DND-41 (cell line): ENCODE results near the gene C16orf74.

Experiments used
- ATAC-seq: fragments of 200-7000 bp; cut with Tn5 transposase; 3 replicates; pipeline ENCODE4 v1.9.1; 2021; ENCODE audit warnings: low read depth; ENCODE audit not compliant: insufficient read depth
- DNase-seq: peaks from one replicate; pipeline ENCODE4 v3.0.0-alpha.2; 2020
- H2AFZ ChIP-seq: 2 replicates; pipeline ENCODE4 v1.6.0; 2012; ENCODE audit warnings: low read depth, low read length
- H3K27ac ChIP-seq: 2 replicates; pipeline ENCODE4 v1.5.1; 2012; ENCODE audit warnings: low read length, inconsistent platforms
- H3K27me3 ChIP-seq: fragments of 200-600 bp; sonication (generic); 2 replicates; pipeline ENCODE4 v1.6.0; 2012; ENCODE audit warnings: low read length, mild to moderate bottlenecking, inconsistent platforms; ENCODE audit not compliant: insufficient read depth, poor library complexity
- H3K36me3 ChIP-seq: 2 replicates; pipeline ENCODE4 v1.5.1; 2012; ENCODE audit warnings: low read length, inconsistent platforms; ENCODE audit not compliant: insufficient read depth
- H3K4me1 ChIP-seq: 2 replicates; pipeline ENCODE4 v1.5.1; 2012; ENCODE audit warnings: mild to moderate bottlenecking, low read length; ENCODE audit not compliant: insufficient read depth
- H3K4me2 ChIP-seq: 2 replicates; pipeline ENCODE4 v1.6.0; 2012; ENCODE audit warnings: mild to moderate bottlenecking, moderate library complexity, low read length, inconsistent platforms; ENCODE audit not compliant: insufficient read depth
- H3K4me3 ChIP-seq, 2 experiments: fragments of 200-600 bp in 1 of 2; shearing (Covaris generic) in 1 of 2; 2 replicates each; pipeline ENCODE4 v1.5.1; 2012 to 2016; ENCODE audit warnings: inconsistent platforms in 2 of 2, low read length in 2 of 2, mild to moderate bottlenecking in 2 of 2, low read depth in 1 of 2, moderate library complexity in 1 of 2
- H3K79me2 ChIP-seq: 2 replicates; pipeline ENCODE4 v1.6.0; 2012; ENCODE audit warnings: low read length, inconsistent platforms; ENCODE audit not compliant: insufficient read depth
- H3K9ac ChIP-seq: 2 replicates; pipeline ENCODE4 v1.6.0; 2012; ENCODE audit warnings: low read depth, mild to moderate bottlenecking, inconsistent platforms, low read length, moderate library complexity
- H3K9me3 ChIP-seq: 2 replicates; pipeline ENCODE4 v1.5.1; 2012; ENCODE audit warnings: low read length, moderate library complexity, mild to moderate bottlenecking, inconsistent platforms; ENCODE audit not compliant: insufficient read depth, severe bottlenecking
- H4K20me1 ChIP-seq: 2 replicates; pipeline ENCODE4 v1.6.0; 2012; ENCODE audit warnings: low read length; ENCODE audit not compliant: insufficient read depth
- CTCF ChIP-seq: IDR thresholded peaks from 2 replicates; pipeline ENCODE4 v1.5.1; 2012; ENCODE audit warnings: borderline replicate concordance, low read length, moderate library complexity, mild to moderate bottlenecking; ENCODE audit not compliant: poor library complexity, severe bottlenecking; ENCODE audit errors: extremely low read depth
- EZH2 ChIP-seq: IDR thresholded peaks from 3 replicates; pipeline ENCODE4 v1.6.1; 2012; ENCODE audit warnings: borderline replicate concordance, low read depth, mild to moderate bottlenecking, moderate library complexity, low read length, inconsistent platforms; ENCODE audit not compliant: severe bottlenecking

The C16orf74 gene

GRCh38 chr16:85718682-85719081 is 32.2 kb downstream of the C16orf74 start:
- no peaks in the 10 kb centered on the region for H3K4me1 ChIP-seq
- H3K27me3 ChIP-seq: peaks cover 24% of the 10 kb centered on the region
- TF ChIP-seq CTCF: peak; percentile 2
- TF ChIP-seq EZH2: no peak
- H3K36me3 ChIP-seq: no peaks in the 10 kb centered on the region
- H3K4me3 ChIP-seq: no peak overlapping the region
- DNase-seq (no peak), ATAC-seq (no peak)
- peaks cover 11% of the 10 kb centered on the region; the same call in 1 of the 2 replicates for H4K20me1 ChIP-seq
- H3K9ac ChIP-seq: no peak overlapping the region
- no peaks in the 10 kb centered on the region for H3K79me2 ChIP-seq
- H3K9me3 ChIP-seq: no peaks in the 10 kb centered on the region
- no peak overlapping the region for H3K27ac ChIP-seq
- H2AFZ ChIP-seq: no peak overlapping the region
- no peak overlapping the region for H3K4me2 ChIP-seq

- no peak for DNase-seq
- Histone ChIP-seq H4K20me1 (peaks cover 11% of the 10 kb centered on the region; the same call in 1 of the 2 replicates), H3K79me2 (no peaks in the 10 kb centered on the region), H3K9me3 (no peaks in the 10 kb centered on the region), H3K4me3 (no peak overlapping the region), H3K27ac (no peak overlapping the region), H3K9ac (no peak overlapping the region), H3K4me1 (no peaks in the 10 kb centered on the region), H2AFZ (no peak overlapping the region), H3K27me3 (peaks cover 24% of the 10 kb centered on the region), H3K4me2 (no peak overlapping the region), H3K36me3 (no peaks in the 10 kb centered on the region)
- ATAC-seq: no peak
- TF ChIP-seq CTCF: no peak
These were observed 32.8 kb downstream of the C16orf74 start for GRCh38 chr16:85718153-85718477.

GRCh38 chr16:85717393-85718152 is 33.3 kb downstream of the C16orf74 start:
- Histone ChIP-seq H3K9ac (no peak overlapping the region), H3K4me1 (no peaks in the 10 kb centered on the region), H3K27me3 (peaks cover 24% of the 10 kb centered on the region), H3K27ac (no peak overlapping the region), H2AFZ (no peak overlapping the region), H3K4me2 (no peak overlapping the region), H3K79me2 (no peaks in the 10 kb centered on the region), H3K9me3 (no peaks in the 10 kb centered on the region), H3K36me3 (no peaks in the 10 kb centered on the region), H4K20me1 (peaks cover 11% of the 10 kb centered on the region; the same call in 1 of the 2 replicates), H3K4me3 (no peak overlapping the region)
- ATAC-seq: peak; percentile 73
- TF ChIP-seq CTCF (peak; percentile 68), EZH2 (no peak)
- DNase-seq: peak; percentile 65
